Measurements from ENCODE around the gene ATP9A. TPM values are rescaled to one million over a fixed set of nuclear protein-coding genes. Genes with fewer than 3 reads are reported as not detected.

ATP9A gene
- total and polyA plus RNA-seq, 10 of the 15 experiments (the other 5 are each of a cell fraction or from before 2014, with no cell fraction given): 0.03 to 0.81 (median 0.14) TPM

DNA sequence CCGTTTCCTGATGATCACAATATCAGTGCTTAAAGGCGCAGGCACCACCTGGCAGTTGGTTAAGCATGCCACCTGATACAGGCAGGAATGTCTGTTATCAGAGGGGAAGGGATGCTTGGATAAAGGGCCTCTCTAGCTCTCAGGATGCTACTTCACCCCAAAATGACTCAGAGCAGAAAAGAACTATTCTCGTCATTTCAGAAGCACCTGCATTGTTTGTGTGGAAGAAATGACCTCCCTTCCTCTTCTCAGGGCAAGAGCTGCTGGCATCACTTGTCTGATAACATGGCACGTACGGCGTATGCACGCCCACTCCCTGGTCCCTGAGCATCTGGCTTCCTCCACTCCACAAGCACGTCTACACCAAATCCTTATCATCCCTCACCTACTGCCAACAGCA is 47.3 kb downstream of the ATP9A start (continued):
- TF ChIP-seq YY1 (IDR thresholded peaks at IDR 0.05; ENCODE audit: low read depth, low read length): no peak
- no peak for TF ChIP-seq SMAD5 (IDR thresholded peaks at IDR 0.05; ENCODE audit: low read depth)

DNA sequence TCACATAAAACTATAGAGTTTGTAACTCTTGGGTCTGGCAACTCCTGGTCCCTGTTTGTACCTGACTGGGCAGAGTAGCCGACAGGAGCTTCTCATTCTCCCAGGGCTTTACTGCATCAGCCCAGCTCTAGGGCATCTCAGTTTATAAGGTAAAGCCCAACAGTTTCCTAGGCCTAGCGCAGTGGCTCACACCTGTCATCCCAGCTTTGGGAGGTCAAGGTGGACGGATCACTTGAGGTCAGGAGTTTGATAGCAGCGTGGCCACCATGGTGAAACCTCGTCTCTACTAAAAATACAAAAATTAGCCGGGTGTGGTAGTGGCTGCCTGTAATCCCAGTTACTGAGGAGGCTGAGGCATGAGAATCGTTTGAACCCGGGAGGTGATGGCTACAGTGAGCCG is 47.8 kb downstream of the ATP9A start:
- Histone ChIP-seq H2AFZ (ENCODE audit: control insufficient read depth, low read depth, low read length) (no peak overlapping the region), H3K4me3 (no peak overlapping the region), H3K4me1 (ENCODE audit: control insufficient read depth, insufficient read depth, low read length) (no peaks in the 10 kb centered on the region), H3K27ac (ENCODE audit: control insufficient read depth, insufficient read depth) (no peak overlapping the region), H3K36me3 (ENCODE audit: control insufficient read depth in 2 of 2, insufficient read depth in 2 of 2, low read length in 1 of 2) (no peaks in the 10 kb centered on the region), H3K4me2 (ENCODE audit: control insufficient read depth, insufficient read depth) (no peak overlapping the region), H3K9me3 (replicated peaks; ENCODE audit: control insufficient read depth, insufficient read depth, low read length) (no peaks in the 10 kb centered on the region), H4K20me1 (ENCODE audit: control insufficient read depth, insufficient read depth) (no peaks in the 10 kb centered on the region), H3K9ac (ENCODE audit: control insufficient read depth, insufficient read depth, low read length) (no peak overlapping the region), H3K79me2 (ENCODE audit: control insufficient read depth, insufficient read depth, low read length) (no peaks in the 10 kb centered on the region), H3K27me3 (replicated peaks in 1 of 2; ENCODE audit: control insufficient read depth in 2 of 2, insufficient read depth in 2 of 2, low read length in 1 of 2) (no peaks in the 10 kb centered on the region)
- DNase-seq (ENCODE audit: low read depth, low spot score) (no peak), ATAC-seq (no peak), FAIRE-seq (no peak)
- BruUV-seq (replicated peaks): no TSS peak
- intact Hi-C loops (cut with micrococcal nuclease; ENCODE audit: unreplicated experiment): no loop called here
- ChIA-PET POLR2A (no interaction called here), CTCF (no interaction called here), RAD21 (ENCODE audit: unreplicated experiment) (no interaction called here), SMC1A (ENCODE audit: uncharacterized antibody, unreplicated experiment) (no interaction called here)
- in situ Hi-C loops (cut with MboI): no loop called here
- TF ChIP-seq ZSCAN29 (IDR thresholded peaks at IDR 0.05) (no peak), ZZZ3 (IDR thresholded peaks at IDR 0.05; ENCODE audit: control insufficient read depth, insufficient read length, low read depth) (no peak), ETV6 (conservative IDR thresholded peaks at IDR 0.05 in 1 of 2, IDR thresholded peaks at IDR 0.05 in 1 of 2; ENCODE audit: borderline replicate concordance in 1 of 2, low read depth in 1 of 2) (no peak), CBFB (IDR thresholded peaks at IDR 0.05; ENCODE audit: low read depth) (no peak), MEF2B (IDR thresholded peaks at IDR 0.05; ENCODE audit: partially characterized antibody, poor library complexity, severe bottlenecking) (no peak), NFYA (IDR thresholded peaks at IDR 0.05; ENCODE audit: borderline replicate concordance, low read depth, low read length) (no peak), KAT2A (conservative IDR thresholded peaks at IDR 0.05; ENCODE audit: control insufficient read depth, low read depth, low read length) (no peak)
- 37% methylated on average over 9 of the region's 9 CpGs for WGBS (ENCODE audit: insufficient coverage, insufficient replicate concordance, low lambda C conversion rate, missing lambda C conversion rate)

All from GM12878 (cell line).